ENCODE measurements around the gene MAP6. TPM values are rescaled to one million over a fixed set of nuclear protein-coding genes. Genes with fewer than 3 reads are reported as not detected.

The MAP6 gene
- total RNA-seq, 1 experiment from 2014 or later = not detected

- Histone ChIP-seq H3K4me1 (ENCODE audit: control insufficient read depth in 1 of 2, insufficient read depth in 2 of 2, low read length in 2 of 2) (no peaks in the 10 kb centered on the region), H3K9me3 (ENCODE audit: control insufficient read depth in 1 of 2, insufficient read depth in 1 of 2, low read depth in 1 of 2, low read length in 2 of 2) (no peaks in the 10 kb centered on the region), H3K9ac (ENCODE audit: low read length) (no peak overlapping the region), H3K27me3 (ENCODE audit: insufficient read depth, low read length) (peaks cover 4% of the 10 kb centered on the region; the same call in 1 of the 2 replicates), H3K79me2 (ENCODE audit: insufficient read depth, low read length) (no peaks in the 10 kb centered on the region), H3K36me3 (ENCODE audit: control insufficient read depth in 1 of 2, insufficient read depth in 2 of 2, low read length in 2 of 2) (no peaks in the 10 kb centered on the region), H3K4me2 (ENCODE audit: low read length) (no peak overlapping the region), H3K4me3 (replicated peaks in 1 of 2; ENCODE audit: low read depth in 1 of 2, low read length in 2 of 2) (no peak overlapping the region), H3K9me2 (ENCODE audit: insufficient read depth) (no peaks in the 10 kb centered on the region), H4K20me1 (ENCODE audit: insufficient read depth) (no peaks in the 10 kb centered on the region), H3K27ac (ENCODE audit: low read depth, low read length) (no peak overlapping the region), H2AFZ (ENCODE audit: low read depth, low read length, poor library complexity, severe bottlenecking) (no peak overlapping the region)
- ChIA-PET CTCF (interaction anchor here (1.1 to 1.6 kb wide), 2 partner anchors 8 to 15 kb away, joined by 3 to 4 read pairs; no protein-coding TSS in a partner anchor), RAD21 (ENCODE audit: low non-redundant PET in 1 of 2, low total read pairs in 2 of 2, uncharacterized antibody in 2 of 2, unreplicated experiment in 2 of 2) (no interaction called here), POLR2A (interaction anchor here (0.8 kb wide), 1 partner anchor 20 kb away, joined by 3 read pairs; no protein-coding TSS in a partner anchor)
- intact Hi-C loops (cut with micrococcal nuclease) = no loop called here
- BruUV-seq (replicated peaks) = no TSS peak
- TF ChIP-seq REST (IDR thresholded peaks at IDR 0.05; ENCODE audit: low read depth) = no peak
- no peak for TF ChIP-seq SIN3A (IDR thresholded peaks at IDR 0.05; ENCODE audit: low read depth)
- no peak for TF ChIP-seq YY1 (IDR thresholded peaks at IDR 0.05; ENCODE audit: extremely low read depth, insufficient replicate concordance, low read depth, low read length)
- TF ChIP-seq EZH2 (IDR thresholded peaks at IDR 0.05) = no peak
- no peak for TF ChIP-seq POLR2A (IDR thresholded peaks at IDR 0.05; ENCODE audit: borderline replicate concordance, extremely low read depth, insufficient read depth, insufficient read length)
- no peak for TF ChIP-seq EZH2phosphoT487 (IDR thresholded peaks at IDR 0.05; ENCODE audit: borderline replicate concordance)
- TF ChIP-seq CTCF (IDR thresholded peaks at IDR 0.05 in 2 of 3, conservative IDR thresholded peaks at IDR 0.05 in 1 of 3; ENCODE audit: borderline replicate concordance in 1 of 3, insufficient read depth in 1 of 3, low read depth in 2 of 3, low read length in 2 of 3) = peak in 2 of 3 experiments; percentile 25 to 32; a peak in 2 of 6 replicates
- TF ChIP-seq CEBPB (IDR thresholded peaks at IDR 0.05; ENCODE audit: low read depth) = no peak
- DNase-seq (ENCODE audit: low read depth, low spot score) (no peak), ATAC-seq (peak; percentile 92)
Observed at GRCh38 chr11:75582895-75583717, 85.7 kb downstream of the MAP6 start.
